GM12878 (cell line): ENCODE results near the gene HJV. TPM values are rescaled to one million over a fixed set of nuclear protein-coding genes. Genes with fewer than 3 reads are reported as not detected.

Source experiments
- ATAC-seq: fragments of 200-7000 bp; cut with Tn5 transposase; 3 replicates; pipeline ENCODE4 v1.9.1; 2020; ENCODE audit warnings: mild to moderate bottlenecking, moderate library complexity
- BruUV-seq: library from RNA; stranded (reverse); fragments of 400-500 nt; replicated peaks from 2 replicates; lab custom pipeline; 2021; lab: Mats Ljungman, UMichigan
- CTCF ChIA-PET: fragments of 300-600 bp; sonication (Branson Sonifier 250); formaldehyde crosslinking; extraction: SDS; loops from one replicate; lab custom pipeline; 2021; ENCODE audit warnings: inconsistent platforms; lab: Yijun Ruan, JAX
- POLR2A ChIA-PET: fragments of 350-600 bp; formaldehyde crosslinking; extraction: SDS; loops from one replicate; lab custom pipeline; 2021; ENCODE audit warnings: inconsistent platforms; lab: Charles Lee
- RAD21 ChIA-PET: fragments of 300-600 bp; sonication (Branson Sonifier 250); formaldehyde crosslinking; loops from one replicate; lab custom pipeline; 2023; ENCODE audit warnings: antibody characterized with exemption; ENCODE audit not compliant: unreplicated experiment; lab: Charles Lee
- SMC1A ChIA-PET: fragments of 300-600 bp; sonication (Branson Sonifier 250); formaldehyde crosslinking; loops from one replicate; lab custom pipeline; 2023; ENCODE audit not compliant: unreplicated experiment, uncharacterized antibody; lab: Charles Lee
- DNase-seq: peaks from one replicate; pipeline ENCODE4 v3.0.0-alpha.2; 2011; ENCODE audit warnings: low read depth, low spot score
- FAIRE-seq: peaks from 3 replicates; lab custom pipeline; 2011; peaks lifted over from hg19 to GRCh38; lab: Jason Lieb, UNC
- H2AFZ ChIP-seq: 2 replicates; pipeline ENCODE4 v1.6.0; 2011; ENCODE audit warnings: low read depth, low read length, control low read depth; ENCODE audit not compliant: control insufficient read depth
- H3K27ac ChIP-seq: 2 replicates; pipeline ENCODE4 v1.5.1; 2011; ENCODE audit warnings: control low read depth; ENCODE audit not compliant: control insufficient read depth, insufficient read depth
- H3K27me3 ChIP-seq, 2 experiments: replicated peaks in 1 of 2; 2 replicates each; pipeline versions ENCODE4 v1.6.0 to v1.6.1; 2011; ENCODE audit warnings: low read length in 1 of 2; ENCODE audit not compliant: control insufficient read depth in 2 of 2, insufficient read depth in 2 of 2
- H3K36me3 ChIP-seq, 2 experiments: 2 replicates each; pipeline ENCODE4 v1.5.1; 2011; ENCODE audit warnings: low read length in 1 of 2; ENCODE audit not compliant: control insufficient read depth in 2 of 2, insufficient read depth in 2 of 2
- H3K4me1 ChIP-seq: 2 replicates; pipeline ENCODE4 v1.6.1; 2011; ENCODE audit warnings: mild to moderate bottlenecking, low read length, moderate library complexity, mixed read lengths; ENCODE audit not compliant: control insufficient read depth, insufficient read depth
- H3K4me2 ChIP-seq: 2 replicates; pipeline ENCODE4 v1.6.0; 2011; ENCODE audit warnings: control low read depth; ENCODE audit not compliant: control insufficient read depth, insufficient read depth
- H3K4me3 ChIP-seq: fragments of 200-600 bp; sonication (generic); 2 replicates; pipeline ENCODE4 v1.5.1; 2016
- H3K79me2 ChIP-seq: 2 replicates; pipeline ENCODE4 v1.6.0; 2011; ENCODE audit warnings: low read length; ENCODE audit not compliant: control insufficient read depth, insufficient read depth
- H3K9ac ChIP-seq: 2 replicates; pipeline ENCODE4 v1.8.0; 2011; ENCODE audit warnings: low read length, control low read depth, mixed read lengths; ENCODE audit not compliant: control insufficient read depth, insufficient read depth
- H3K9me3 ChIP-seq: replicated peaks from 3 replicates; pipeline ENCODE4 v1.5.1; 2011; ENCODE audit warnings: mild to moderate bottlenecking, low read length; ENCODE audit not compliant: control insufficient read depth, insufficient read depth
- H4K20me1 ChIP-seq: 2 replicates; pipeline ENCODE4 v1.6.0; 2011; ENCODE audit not compliant: control insufficient read depth, insufficient read depth
- ASH2L ChIP-seq: fragments of 300-600, 200-600 bp; sonication (generic); IDR thresholded peaks from 2 replicates; pipeline ENCODE4 v1.6.1; 2017; ENCODE audit warnings: low read depth, mild to moderate bottlenecking, borderline replicate concordance
- BACH1 ChIP-seq: fragments of 450-650 bp; IDR thresholded peaks from 2 replicates; pipeline ENCODE4 v1.6.1; 2017; ENCODE audit warnings: mild to moderate bottlenecking, borderline replicate concordance
- BCL11A ChIP-seq: IDR thresholded peaks from 2 replicates; pipeline ENCODE4 v1.6.1; 2011; ENCODE audit warnings: low read depth, low read length
- HDAC2 ChIP-seq: fragments of 200-600 bp; sonication (generic); IDR thresholded peaks from 2 replicates; pipeline ENCODE4 v1.6.1; 2017
- HDGF ChIP-seq: fragments of 450-650 bp; IDR thresholded peaks from 2 replicates; pipeline ENCODE4 v1.6.1; 2016; ENCODE audit warnings: antibody characterized with exemption
- IKZF1 ChIP-seq: fragments of 450-650 bp; conservative IDR thresholded peaks from 2 replicates; pipeline ENCODE4 v1.6.1; 2017; ENCODE audit warnings: antibody characterized with exemption, mild to moderate bottlenecking
- LARP7 ChIP-seq: fragments of 450-650 bp; IDR thresholded peaks from 2 replicates; pipeline ENCODE4 v1.6.1; 2017; ENCODE audit warnings: mild to moderate bottlenecking
- MTA2 ChIP-seq: fragments of 450-650 bp; IDR thresholded peaks from 2 replicates; pipeline ENCODE4 v1.6.1; 2016; ENCODE audit warnings: low read depth, mild to moderate bottlenecking, moderate library complexity
- NBN ChIP-seq: fragments of 450-650 bp; IDR thresholded peaks from 2 replicates; pipeline ENCODE4 v1.6.1; 2016
- NFYB ChIP-seq: IDR thresholded peaks from 2 replicates; pipeline ENCODE4 v1.6.1; 2011; ENCODE audit warnings: low read depth, mild to moderate bottlenecking, low read length, improper control_type of control experiment, moderate library complexity; ENCODE audit not compliant: insufficient read depth
- NRF1 ChIP-seq: conservative IDR thresholded peaks from 2 replicates; pipeline ENCODE4 v1.6.1; 2011; ENCODE audit warnings: mild to moderate bottlenecking, low read depth, low read length, improper control_type of control experiment
- PML ChIP-seq: IDR thresholded peaks from 2 replicates; pipeline ENCODE4 v1.6.1; 2012; ENCODE audit warnings: low read length, inconsistent platforms
- SIX5 ChIP-seq: IDR thresholded peaks from 2 replicates; pipeline ENCODE4 v1.6.1; 2011; ENCODE audit warnings: mild to moderate bottlenecking, low read depth, low read length, moderate library complexity; ENCODE audit not compliant: severe bottlenecking
- WGBS: methylation state at CpG from one replicate; pipeline ENCODE4 v1.1.6; 2016; ENCODE audit warnings: low lambda C conversion rate; ENCODE audit not compliant: insufficient replicate concordance, insufficient coverage; ENCODE audit errors: missing lambda C conversion rate; 5-methylcytosine and 5-hydroxymethylcytosine counted together
- in situ Hi-C: fragments of 300-500 bp; cut with MboI; formaldehyde crosslinking; loops from 9 replicates; pipeline ENCODE4 v1.14.3; 2018; ENCODE audit warnings: mixed read lengths
- intact Hi-C: fragments of 100-400 bp; cut with micrococcal nuclease; formaldehyde crosslinking; loops from one replicate; pipeline ENCODE4 v1.14.2; 2022; ENCODE audit not compliant: unreplicated experiment
- polyA plus RNA-seq, 11 experiments: library from polyadenylated mRNA; depleted of rRNA in 4 of 11; unstranded in 6 of 11; stranded (reverse) in 5 of 11; fragments of >200 nt; fragmentation: Nextera tagmentation in 4 of 11; fragmentation: Illumina TruSeq in 1 of 11; extraction: Ambion mirVana in 4 of 11; extraction: Trizol in 1 of 11; gene quantifications; 1 replicate in 1 of 11; 2 replicates in 10 of 11; pipeline versions ENCODE4 v1.2.1 to v1.2.3, GENCODE V29; 2011 to 2016; ENCODE audit warnings: inconsistent platforms in 2 of 11, missing spikeins in 2 of 11, low read depth in 1 of 11
- total RNA-seq, 4 experiments: library from RNA; depleted of rRNA in 3 of 4; stranded (reverse); fragments of >200 nt in 3 of 4; fragmentation: Illumina TruSeq in 1 of 4; extraction: Trizol in 1 of 4; gene quantifications; 2 replicates each; pipeline versions ENCODE4 v1.2.1 to v1.2.3, GENCODE V29; 2013 to 2021
- TF ChIP-seq, protein P1 (sequence below): IDR thresholded peaks from 2 replicates; pipeline ENCODE4 v1.6.1; 2011; ENCODE audit warnings: borderline replicate concordance, low read depth, mild to moderate bottlenecking, moderate library complexity, mixed read lengths, low read length; ENCODE audit not compliant: insufficient read depth; ENCODE audit errors: extremely low read length
- TF ChIP-seq, protein P2 (sequence below): fragments of 450-650 bp; IDR thresholded peaks from 2 replicates; pipeline ENCODE4 v1.6.1; 2017; ENCODE audit warnings: mild to moderate bottlenecking

Gene HJV
- total and polyA plus RNA-seq, 10 of the 15 experiments (the other 5 are each of a cell fraction or from before 2014, with no cell fraction given), result not detected

DNA sequence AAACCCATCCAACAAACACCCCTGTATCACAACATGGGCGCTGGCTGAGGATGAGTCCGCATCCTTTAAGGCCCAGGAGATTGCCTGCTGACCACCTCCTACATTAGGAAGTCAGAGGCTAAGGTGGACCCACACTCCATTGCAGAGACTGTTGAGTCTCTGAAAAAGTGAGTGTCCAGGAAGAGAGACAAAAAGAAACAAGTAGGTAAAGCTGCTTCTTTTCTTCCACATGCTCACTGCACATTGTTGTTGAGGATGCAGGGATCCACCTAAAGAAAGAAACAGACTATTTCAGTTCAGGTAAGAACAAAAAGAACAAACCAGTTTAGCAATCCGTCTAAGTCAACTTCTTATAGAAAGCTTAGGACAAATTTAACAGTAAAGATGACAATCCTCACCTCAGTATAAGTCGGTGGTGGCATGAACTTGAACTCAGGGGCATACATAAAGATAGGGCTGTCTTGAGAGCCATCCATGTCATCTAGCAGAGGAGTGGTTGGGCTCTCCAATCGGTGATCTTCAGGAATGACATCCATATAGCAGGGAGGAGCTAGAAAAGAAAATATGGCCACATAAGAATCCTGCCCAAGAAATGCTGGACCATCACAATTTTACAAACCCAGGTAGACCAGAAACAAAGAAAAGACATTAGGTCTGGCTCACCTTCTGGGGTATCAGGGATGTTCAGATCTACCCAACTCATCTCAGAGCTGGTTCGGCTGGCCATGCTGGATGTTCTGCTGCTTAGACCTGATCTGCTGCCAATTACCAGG is 27.7 kb downstream of the HJV start:
- H2AFZ ChIP-seq, result no peak overlapping the region
- peaks cover 8% of the 10 kb centered on the region for H3K4me1 ChIP-seq
- ATAC-seq, result no peak
- no peak for DNase-seq
- TF ChIP-seq, protein P1, sequence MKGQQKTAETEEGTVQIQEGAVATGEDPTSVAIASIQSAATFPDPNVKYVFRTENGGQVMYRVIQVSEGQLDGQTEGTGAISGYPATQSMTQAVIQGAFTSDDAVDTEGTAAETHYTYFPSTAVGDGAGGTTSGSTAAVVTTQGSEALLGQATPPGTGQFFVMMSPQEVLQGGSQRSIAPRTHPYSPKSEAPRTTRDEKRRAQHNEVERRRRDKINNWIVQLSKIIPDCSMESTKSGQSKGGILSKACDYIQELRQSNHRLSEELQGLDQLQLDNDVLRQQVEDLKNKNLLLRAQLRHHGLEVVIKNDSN, result no peak
- TF ChIP-seq, protein P2, sequence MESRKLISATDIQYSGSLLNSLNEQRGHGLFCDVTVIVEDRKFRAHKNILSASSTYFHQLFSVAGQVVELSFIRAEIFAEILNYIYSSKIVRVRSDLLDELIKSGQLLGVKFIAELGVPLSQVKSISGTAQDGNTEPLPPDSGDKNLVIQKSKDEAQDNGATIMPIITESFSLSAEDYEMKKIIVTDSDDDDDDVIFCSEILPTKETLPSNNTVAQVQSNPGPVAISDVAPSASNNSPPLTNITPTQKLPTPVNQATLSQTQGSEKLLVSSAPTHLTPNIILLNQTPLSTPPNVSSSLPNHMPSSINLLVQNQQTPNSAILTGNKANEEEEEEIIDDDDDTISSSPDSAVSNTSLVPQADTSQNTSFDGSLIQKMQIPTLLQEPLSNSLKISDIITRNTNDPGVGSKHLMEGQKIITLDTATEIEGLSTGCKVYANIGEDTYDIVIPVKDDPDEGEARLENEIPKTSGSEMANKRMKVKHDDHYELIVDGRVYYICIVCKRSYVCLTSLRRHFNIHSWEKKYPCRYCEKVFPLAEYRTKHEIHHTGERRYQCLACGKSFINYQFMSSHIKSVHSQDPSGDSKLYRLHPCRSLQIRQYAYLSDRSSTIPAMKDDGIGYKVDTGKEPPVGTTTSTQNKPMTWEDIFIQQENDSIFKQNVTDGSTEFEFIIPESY, result no peak
- TF ChIP-seq NBN, result no peak
- no peak for TF ChIP-seq ASH2L
- TF ChIP-seq IKZF1, result no peak
- TF ChIP-seq HDGF, result no peak
- no peak for TF ChIP-seq MTA2
- no peak for TF ChIP-seq PML
- TF ChIP-seq SIX5, result no peak
- TF ChIP-seq BACH1, result no peak
- no peak for TF ChIP-seq LARP7
- TF ChIP-seq NFYB, result no peak
- no peak for TF ChIP-seq HDAC2
- TF ChIP-seq NRF1, result no peak
- TF ChIP-seq BCL11A, result no peak
- TF ChIP-seq, all 136 proteins: peak for 0
- RAD21 ChIA-PET, result interaction anchor here (1.6 to 7.4 kb wide), 2 partner anchors 12 to 15 kb away, joined by 6 to 100 read pairs; no protein-coding TSS in a partner anchor
- Histone ChIP-seq H3K27ac (no peak overlapping the region), H4K20me1 (no peaks in the 10 kb centered on the region), H3K36me3 (peaks cover 0 to 3% of the 10 kb centered on the region in 2 experiments; a peak in 2 of 4 replicates), H3K79me2 (peaks cover 15% of the 10 kb centered on the region), H3K9me3 (no peaks in the 10 kb centered on the region), H3K4me3 (peak overlapping the region; percentile 81), H3K9ac (no peak overlapping the region), H3K27me3 (no peaks in the 10 kb centered on the region), H3K4me2 (peak overlapping the region; percentile 86)
- FAIRE-seq, result no peak
- CTCF ChIA-PET, result interaction anchor here (0.6 to 12.2 kb wide), 5 partner anchors 13 to 148 kb away, joined by 3 to 196 read pairs (median 3); partner anchors contain the start of gene NUDT17
- POLR2A ChIA-PET, result interaction anchor here (1.0 to 7.2 kb wide), 5 partner anchors 9 to 29 kb away, joined by 3 to 61 read pairs (median 4); partner anchors contain the start of genes ANKRD34A and POLR3GL
- BruUV-seq, result no TSS peak
- SMC1A ChIA-PET, result interaction anchor here (0.8 to 12.5 kb wide), 5 partner anchors 14 to 135 kb away, joined by 3 to 244 read pairs (median 3); partner anchors contain the start of gene PIAS3
- WGBS, result 75% methylated on average over 6 of the region's 6 CpGs
- in situ Hi-C loops, result no loop called here
- intact Hi-C loops, result no loop called here
